Tibial artery (tissue), 4 donors: ENCODE data around the gene ERC2.

Source experiments
- DNase-seq, 2 donors: peaks; one replicate each; pipeline ENCODE4 v3.0.0-alpha.2; 2019
- H3K27ac ChIP-seq, 2 donors: fragments of 200-600 bp; sonication (generic) in 1 of 2; 1 replicate in 1 of 2; 2 replicates in 1 of 2; pipeline ENCODE4 v1.5.1; 2018 to 2019; ENCODE audit warnings: mild to moderate bottlenecking in 1 of 2
- H3K27me3 ChIP-seq, 2 donors: fragments of 200-600 bp; sonication (generic) in 1 of 2; one replicate each; pipeline versions ENCODE4 v1.5.1 to v1.6.0; 2016 to 2019
- H3K36me3 ChIP-seq, 3 donors: fragments of 200-600 bp; sonication (generic) in 2 of 3; one replicate each; pipeline ENCODE4 v1.5.1; 2016 to 2019; ENCODE audit warnings: mild to moderate bottlenecking in 2 of 3
- H3K4me1 ChIP-seq, 4 donors: fragments of 200-600 bp; sonication (generic) in 2 of 4; 1 replicate in 3 of 4; 2 replicates in 1 of 4; pipeline ENCODE4 v1.5.1; 2016 to 2019
- H3K4me3 ChIP-seq, 2 donors: fragments of 200-600 bp; sonication (generic) in 1 of 2; 1 replicate in 1 of 2; 2 replicates in 1 of 2; pipeline ENCODE4 v1.5.1; 2018 to 2019; ENCODE audit warnings: mild to moderate bottlenecking in 2 of 2
- H3K9me3 ChIP-seq, 3 donors: fragments of 200-600 bp; sonication (generic) in 1 of 3; one replicate each; pipeline ENCODE4 v1.5.1; 2016 to 2019
- CTCF ChIP-seq, 2 experiments: fragments of 200-600 bp in 1 of 2; fragments of 450-650 bp in 1 of 2; IDR thresholded peaks; one replicate each; pipeline ENCODE4 v1.5.1; 2017 to 2019; ENCODE audit warnings: antibody characterized with exemption in 2 of 2, mild to moderate bottlenecking in 1 of 2, moderate library complexity in 1 of 2
- intact Hi-C: fragments of 100-400 bp; cut with DNase I; formaldehyde crosslinking; loops from one replicate; pipeline ENCODE4 v1.15.0; 2023; ENCODE audit warnings: low total_unique reads

Gene ERC2

DNA sequence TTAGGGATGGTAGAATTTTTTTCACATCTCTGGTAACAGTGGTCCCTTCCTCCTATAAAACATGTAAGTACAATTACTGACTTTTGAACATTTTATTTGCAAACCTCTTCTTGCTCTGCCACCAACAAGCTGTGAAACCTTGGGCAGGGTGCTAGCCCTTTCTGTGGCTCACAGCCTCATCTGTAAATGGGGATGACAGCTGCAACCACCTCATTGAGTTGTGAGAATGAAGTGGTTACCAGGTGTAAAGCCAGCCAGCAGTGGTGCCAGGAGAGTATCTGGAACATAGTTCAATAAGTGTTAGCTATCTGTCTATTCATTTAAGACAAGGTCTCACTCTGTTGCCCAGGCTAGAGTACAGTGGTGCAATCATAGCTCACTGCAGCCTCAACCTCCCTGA, 278.1 kb downstream of the ERC2 start:
- no peak for DNase-seq
- H3K4me3 ChIP-seq = no peak overlapping the region
- H3K9me3 ChIP-seq = no peaks in the 10 kb centered on the region
- intact Hi-C loops = no loop called here
- no peaks in the 10 kb centered on the region for H3K4me1 ChIP-seq
- TF ChIP-seq CTCF (IDR thresholded peaks at IDR 0.05) = no peak
- H3K27ac ChIP-seq = no peak overlapping the region
- H3K36me3 ChIP-seq = no peaks in the 10 kb centered on the region
- peaks cover 0 to 6% of the 10 kb centered on the region in 2 donors for H3K27me3 ChIP-seq

DNA sequence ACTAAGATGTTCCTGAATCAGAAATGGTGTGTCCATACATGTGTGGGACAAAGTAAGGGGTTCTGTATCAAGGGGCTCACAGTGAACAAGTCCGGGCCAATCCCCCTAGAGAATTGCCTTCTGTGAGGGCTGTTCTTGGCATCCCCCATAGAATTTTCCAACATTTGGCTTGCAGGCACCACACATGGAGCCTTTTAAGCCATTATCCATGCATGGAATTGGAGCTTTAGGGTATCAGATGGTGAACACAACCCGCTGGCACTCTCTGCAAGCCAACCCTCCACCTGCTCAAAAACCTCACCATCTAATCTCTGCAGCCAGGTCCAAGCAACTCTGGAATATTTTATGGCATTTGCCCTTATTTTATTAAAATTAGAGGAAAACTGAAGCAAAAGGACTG, 278.7 kb downstream of the ERC2 start:
- intact Hi-C loops = no loop called here

DNA sequence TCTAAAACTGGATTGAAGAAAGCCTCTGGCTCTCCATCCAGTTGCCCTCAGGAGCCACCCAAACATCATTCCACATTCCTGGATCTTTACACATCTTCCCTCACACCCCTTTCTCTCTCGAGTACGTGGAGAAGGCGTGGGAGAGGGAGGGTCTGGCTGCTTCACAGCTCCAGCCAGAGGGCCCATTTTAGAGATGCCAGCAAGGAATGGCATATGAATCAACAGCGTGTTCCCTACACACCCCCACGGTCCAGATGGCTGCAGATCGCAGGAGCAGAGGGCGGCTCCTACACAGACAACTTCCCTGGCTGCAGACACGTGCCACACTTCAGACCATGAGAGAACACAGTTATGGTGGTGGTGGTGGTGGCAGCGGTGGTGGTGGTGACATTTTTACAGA, 280.1 kb downstream of the ERC2 start:
- intact Hi-C loops = no loop called here
- H3K27me3 ChIP-seq = peaks cover 0 to 6% of the 10 kb centered on the region in 2 donors
- no peaks in the 10 kb centered on the region for H3K36me3 ChIP-seq
- no peak for DNase-seq
- no peak for TF ChIP-seq CTCF (IDR thresholded peaks at IDR 0.05)
- no peaks in the 10 kb centered on the region for H3K9me3 ChIP-seq
- H3K4me1 ChIP-seq = no peaks in the 10 kb centered on the region
- H3K27ac ChIP-seq = no peak overlapping the region
- no peak overlapping the region for H3K4me3 ChIP-seq

More for the DNA sequence above, 278.7 kb downstream of the ERC2 start:
- Histone ChIP-seq H3K9me3 (no peaks in the 10 kb centered on the region), H3K27me3 (peaks cover 0 to 6% of the 10 kb centered on the region in 2 donors), H3K36me3 (no peaks in the 10 kb centered on the region), H3K4me3 (no peak overlapping the region), H3K4me1 (no peaks in the 10 kb centered on the region), H3K27ac (no peak overlapping the region)
- TF ChIP-seq CTCF (IDR thresholded peaks at IDR 0.05) = no peak
- no peak for DNase-seq

DNA sequence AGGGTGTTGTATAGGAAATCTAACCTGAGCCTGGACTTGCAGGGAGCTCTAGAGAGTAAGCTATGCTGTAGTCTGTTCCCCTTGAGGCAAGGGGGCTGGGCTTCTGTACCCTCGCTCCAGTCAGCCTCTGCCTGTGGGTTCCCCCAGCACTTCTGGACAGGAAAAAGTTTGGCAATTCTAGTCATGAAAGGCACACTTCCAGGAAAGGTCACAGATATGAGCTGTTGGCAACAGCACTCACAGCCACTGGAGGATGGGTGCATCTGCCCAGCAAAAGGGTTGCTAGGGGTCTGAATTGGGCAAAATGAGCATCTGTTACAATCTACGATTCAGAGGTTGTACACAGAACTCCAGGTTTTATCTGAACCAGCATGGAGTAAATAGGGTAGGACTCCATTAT, 281.2 kb downstream of the ERC2 start:
- H3K27me3 ChIP-seq = peaks cover 0 to 6% of the 10 kb centered on the region in 2 donors
- H3K36me3 ChIP-seq = no peaks in the 10 kb centered on the region
- no peak for TF ChIP-seq CTCF (IDR thresholded peaks at IDR 0.05)
- no peaks in the 10 kb centered on the region for H3K9me3 ChIP-seq
- intact Hi-C loops = no loop called here
- H3K4me3 ChIP-seq = no peak overlapping the region
- no peak overlapping the region for H3K27ac ChIP-seq
- no peak for DNase-seq
- no peaks in the 10 kb centered on the region for H3K4me1 ChIP-seq

DNA sequence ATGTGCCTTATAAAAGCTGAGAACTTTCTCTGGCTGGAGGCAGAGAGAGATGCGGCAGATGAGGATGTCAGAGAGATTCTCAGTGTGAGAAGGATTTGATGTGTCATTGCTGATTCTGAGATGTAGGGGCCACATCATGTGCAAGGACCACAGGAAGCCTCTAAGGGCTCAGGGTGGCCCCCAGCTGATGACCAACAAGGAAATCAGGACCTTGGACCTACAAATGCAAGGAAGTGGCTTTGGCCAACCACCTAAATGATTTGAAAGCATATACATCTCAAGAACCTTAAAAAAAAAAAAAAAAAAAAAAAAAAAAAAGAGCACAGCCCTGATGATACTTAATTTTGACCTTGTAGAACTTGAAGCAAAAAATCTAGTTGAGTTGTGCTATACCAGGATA, 282.4 kb downstream of the ERC2 start:
- intact Hi-C loops = no loop called here
- H3K9me3 ChIP-seq = no peaks in the 10 kb centered on the region
- H3K4me1 ChIP-seq = no peaks in the 10 kb centered on the region
- H3K4me3 ChIP-seq = no peak overlapping the region
- TF ChIP-seq CTCF (IDR thresholded peaks at IDR 0.05) = no peak
- H3K27ac ChIP-seq = no peak overlapping the region
- peaks cover 0 to 6% of the 10 kb centered on the region in 2 donors for H3K27me3 ChIP-seq
- H3K36me3 ChIP-seq = no peaks in the 10 kb centered on the region
- DNase-seq = no peak

DNA sequence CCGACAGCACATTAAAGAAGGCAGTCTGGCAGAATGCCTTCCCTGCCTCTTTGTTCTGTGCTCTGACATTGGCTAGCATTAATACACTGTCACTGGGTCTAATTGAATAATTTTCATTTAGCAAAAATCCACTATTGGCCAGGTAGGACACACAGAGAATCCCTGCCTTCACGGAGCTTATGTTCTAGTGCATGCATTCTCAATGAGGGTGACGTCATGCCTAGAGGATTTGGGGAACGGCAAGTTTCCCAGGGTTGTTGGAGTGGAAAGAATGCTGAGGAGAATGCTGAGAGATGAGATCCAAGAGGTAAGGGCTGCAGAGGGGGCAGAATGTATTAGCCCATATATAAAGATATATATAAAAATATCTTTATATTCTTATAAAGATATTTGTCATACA, 284.7 kb downstream of the ERC2 start:
- no peak for TF ChIP-seq CTCF (IDR thresholded peaks at IDR 0.05)

More for the DNA sequence above, 284.7 kb downstream of the ERC2 start:
- intact Hi-C loops = no loop called here
- no peaks in the 10 kb centered on the region for H3K4me1 ChIP-seq
- H3K36me3 ChIP-seq = no peaks in the 10 kb centered on the region
- H3K9me3 ChIP-seq = no peaks in the 10 kb centered on the region
- DNase-seq = no peak
- no peak overlapping the region for H3K4me3 ChIP-seq
- peaks cover 0 to 6% of the 10 kb centered on the region in 2 donors for H3K27me3 ChIP-seq
- no peak overlapping the region for H3K27ac ChIP-seq
